Cardiac fibroblast (primary cell): Measurements from ENCODE around the gene ADAP1.
A peak's percentile ranks its signal among the peaks of the same experiment; 100 is the strongest.
"Not testable (repeated sequence)": the region's sequence is repeated elsewhere in the genome, so short reads cannot be mapped to it uniquely, and the experiment has no call there.

Source experiments
- DNase-seq, 2 donors: peaks; one replicate each; pipeline versions ENCODE4 v3.0.0 to v3.0.0-alpha.2; 2010; ENCODE audit warnings: low read depth in 2 of 2
- H3K4me3 ChIP-seq, 2 donors: replicated peaks in 1 of 2; 1 replicate in 1 of 2; 2 replicates in 1 of 2; pipeline ENCODE4 v1.5.1; 2011; ENCODE audit warnings: low read depth in 2 of 2, low read length in 2 of 2, mild to moderate bottlenecking in 2 of 2, moderate library complexity in 1 of 2
- TF ChIP-seq, protein P1 (sequence below): IDR thresholded peaks from one replicate; pipeline ENCODE4 v1.5.1; 2011; ENCODE audit warnings: low read depth, mild to moderate bottlenecking, low read length, inconsistent platforms

Gene ADAP1

GRCh38 chr7:924541-925231 is 29.8 kb downstream of the ADAP1 start:
- peak in 1 of 2 donors; percentile 34 for DNase-seq
- TF ChIP-seq, protein P1, sequence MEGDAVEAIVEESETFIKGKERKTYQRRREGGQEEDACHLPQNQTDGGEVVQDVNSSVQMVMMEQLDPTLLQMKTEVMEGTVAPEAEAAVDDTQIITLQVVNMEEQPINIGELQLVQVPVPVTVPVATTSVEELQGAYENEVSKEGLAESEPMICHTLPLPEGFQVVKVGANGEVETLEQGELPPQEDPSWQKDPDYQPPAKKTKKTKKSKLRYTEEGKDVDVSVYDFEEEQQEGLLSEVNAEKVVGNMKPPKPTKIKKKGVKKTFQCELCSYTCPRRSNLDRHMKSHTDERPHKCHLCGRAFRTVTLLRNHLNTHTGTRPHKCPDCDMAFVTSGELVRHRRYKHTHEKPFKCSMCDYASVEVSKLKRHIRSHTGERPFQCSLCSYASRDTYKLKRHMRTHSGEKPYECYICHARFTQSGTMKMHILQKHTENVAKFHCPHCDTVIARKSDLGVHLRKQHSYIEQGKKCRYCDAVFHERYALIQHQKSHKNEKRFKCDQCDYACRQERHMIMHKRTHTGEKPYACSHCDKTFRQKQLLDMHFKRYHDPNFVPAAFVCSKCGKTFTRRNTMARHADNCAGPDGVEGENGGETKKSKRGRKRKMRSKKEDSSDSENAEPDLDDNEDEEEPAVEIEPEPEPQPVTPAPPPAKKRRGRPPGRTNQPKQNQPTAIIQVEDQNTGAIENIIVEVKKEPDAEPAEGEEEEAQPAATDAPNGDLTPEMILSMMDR, result no peak
- H3K4me3 ChIP-seq, result no peak overlapping the region

- not testable (repeated sequence) for DNase-seq, H3K4me3 ChIP-seq
Observed at GRCh38 chr7:924042-924441, 30.4 kb downstream of the ADAP1 start.

DNA sequence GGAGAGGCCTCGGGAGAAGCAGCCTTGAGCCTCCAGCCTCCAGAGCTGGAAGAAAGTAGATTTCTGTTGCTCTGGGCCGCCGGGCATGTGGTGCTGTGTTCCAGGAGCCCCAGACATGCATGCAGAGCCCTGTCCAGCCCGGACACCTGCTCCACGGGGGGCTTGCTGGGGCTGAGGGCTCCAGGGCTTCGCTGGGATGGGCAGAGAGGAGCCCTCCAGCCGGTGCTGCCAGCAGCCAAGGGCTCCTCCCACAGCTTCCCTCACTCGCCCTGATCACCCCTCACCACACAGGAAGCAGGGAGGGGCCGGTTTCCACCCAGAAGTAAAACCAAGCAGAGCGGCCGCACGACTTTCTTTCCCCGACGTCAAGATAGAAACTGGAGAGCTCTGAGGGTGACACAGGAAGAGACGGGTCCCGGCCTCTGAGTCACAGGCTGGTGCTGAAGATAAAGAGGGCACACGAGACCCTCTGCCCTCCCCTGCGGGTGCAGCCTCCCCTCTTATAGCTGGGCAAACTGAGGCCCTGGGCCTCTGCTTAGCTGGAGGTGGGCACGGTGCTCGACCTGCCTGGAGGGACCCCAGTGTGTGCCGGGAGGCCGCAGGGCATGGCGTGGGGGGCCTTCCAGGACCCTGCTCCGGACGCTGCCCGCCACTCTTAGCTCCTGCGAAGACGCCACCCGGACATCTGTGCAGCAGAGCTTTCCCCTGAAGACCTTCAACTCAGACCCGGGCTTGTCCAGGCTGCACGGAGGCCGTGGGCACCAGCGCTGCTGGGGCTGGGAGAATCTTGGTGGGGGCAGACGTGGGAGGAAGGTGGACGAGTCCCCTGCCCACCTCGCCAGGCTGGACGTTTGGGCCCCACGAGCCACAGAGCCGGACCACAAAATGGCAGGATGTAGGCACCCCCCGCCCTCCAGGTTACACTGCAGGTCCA is 31.1 kb downstream of the ADAP1 start:
- no peak overlapping the region for H3K4me3 ChIP-seq
- DNase-seq, result peak in 1 of 2 donors; percentile 57
- TF ChIP-seq, protein P1, result no peak

DNA sequence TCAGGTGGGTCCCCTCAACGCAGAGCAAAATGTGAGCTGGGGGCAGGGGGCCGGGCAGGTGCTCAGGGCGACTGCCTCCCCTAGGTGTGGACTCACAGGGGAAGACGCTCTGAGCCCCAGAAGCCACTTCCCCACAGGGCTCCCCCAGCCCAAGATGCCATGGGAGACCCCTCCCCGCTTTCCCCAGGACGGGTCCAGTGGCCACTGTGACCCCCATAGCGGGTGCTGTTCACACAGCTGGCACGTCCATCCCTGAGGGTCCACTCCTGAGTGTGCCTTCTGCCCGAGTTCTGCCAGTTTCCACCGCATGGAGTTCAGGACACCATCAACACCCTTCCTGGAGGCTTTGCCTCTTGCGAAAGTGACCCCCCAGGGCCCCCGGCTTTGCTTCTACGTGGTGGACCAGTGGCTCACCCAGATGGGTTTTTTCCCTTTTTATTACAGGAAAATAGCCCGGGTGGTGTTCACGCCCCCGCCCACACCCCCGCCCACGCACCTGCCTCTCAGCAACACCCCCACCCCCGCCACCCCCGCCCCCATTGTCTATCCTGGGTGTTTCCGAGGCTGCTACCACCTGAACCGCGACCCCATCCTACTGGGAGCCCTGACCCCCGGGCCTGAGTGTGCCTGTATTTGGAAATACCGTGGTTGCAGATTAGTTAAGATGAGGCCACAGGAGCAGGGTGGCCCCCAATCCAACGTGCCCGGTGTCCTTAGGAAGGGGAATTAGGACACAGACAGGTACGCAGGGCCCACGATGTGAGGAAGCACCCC is 32.0 kb downstream of the ADAP1 start:
- DNase-seq, result no peak
- H3K4me3 ChIP-seq, result no peak overlapping the region
- TF ChIP-seq, protein P1, result no peak

DNA sequence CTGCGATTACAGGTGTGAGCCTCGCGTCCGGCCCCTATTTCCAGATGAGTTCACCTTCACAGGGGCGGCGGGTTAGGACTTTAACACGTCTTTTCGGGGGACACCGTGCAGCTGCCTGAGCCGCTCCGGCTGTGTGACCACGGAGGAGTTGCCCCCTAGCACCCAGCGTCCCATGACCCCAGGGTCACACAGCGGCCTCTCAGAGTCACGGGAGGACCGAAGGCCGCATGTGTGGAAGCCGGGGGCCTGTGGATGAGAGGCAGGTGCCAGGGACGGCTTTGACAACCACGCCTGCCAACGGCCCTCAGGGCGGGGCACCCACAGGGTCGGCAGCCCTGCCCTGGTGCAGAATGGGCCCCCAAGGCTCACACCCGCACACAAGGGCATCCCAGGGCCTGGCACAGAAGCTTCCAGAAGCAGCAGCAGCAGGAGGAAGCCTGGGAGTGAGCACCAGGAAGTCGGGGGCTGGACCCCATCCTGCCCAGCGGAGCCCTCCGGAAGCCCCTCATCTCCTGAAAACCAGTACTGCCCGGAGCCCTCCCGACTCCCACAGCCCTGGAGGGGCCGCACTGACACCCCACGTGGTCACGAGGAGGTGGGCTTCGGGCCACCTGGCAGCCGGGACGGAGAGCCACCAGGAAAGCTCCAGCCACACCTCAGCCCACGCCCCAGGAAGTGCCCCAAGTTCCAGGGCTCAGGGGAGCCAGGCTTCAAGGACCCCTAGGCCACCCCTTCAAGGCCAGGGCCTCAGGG is 32.7 kb downstream of the ADAP1 start:
- no peak for DNase-seq
- no peak overlapping the region for H3K4me3 ChIP-seq
- TF ChIP-seq, protein P1, result no peak

DNA sequence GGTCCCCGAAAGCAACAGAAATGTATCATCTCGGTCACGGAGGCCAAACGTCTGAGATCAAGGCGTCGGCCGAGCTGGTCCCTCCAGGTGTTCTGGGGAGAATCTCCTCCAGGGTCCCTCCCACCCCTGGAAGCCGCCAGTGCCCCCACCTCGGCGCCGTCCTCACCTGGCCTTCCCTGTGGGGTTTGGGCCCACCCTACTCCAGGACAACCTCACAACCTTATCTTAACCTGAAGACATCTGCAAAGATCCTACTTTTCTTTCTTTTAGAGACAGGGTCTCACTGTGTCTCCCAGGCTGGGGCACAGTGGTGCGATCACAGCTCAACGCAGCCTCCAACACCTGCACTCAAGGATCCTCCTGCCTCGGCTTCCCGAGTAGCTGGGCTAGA is 33.4 kb downstream of the ADAP1 start:
- TF ChIP-seq, protein P1, result no peak
- DNase-seq, result no peak
- no peak overlapping the region for H3K4me3 ChIP-seq
